ENCODE data around the gene CNTNAP4. TPM values are rescaled to one million over a fixed set of nuclear protein-coding genes. Genes with fewer than 3 reads are reported as not detected.

CNTNAP4 gene
- total and polyA plus RNA-seq, 10 of the 15 experiments (the other 5 are each of a cell fraction or from before 2014, with no cell fraction given), result 0.45 to 1.9 (median 0.90) TPM

DNA sequence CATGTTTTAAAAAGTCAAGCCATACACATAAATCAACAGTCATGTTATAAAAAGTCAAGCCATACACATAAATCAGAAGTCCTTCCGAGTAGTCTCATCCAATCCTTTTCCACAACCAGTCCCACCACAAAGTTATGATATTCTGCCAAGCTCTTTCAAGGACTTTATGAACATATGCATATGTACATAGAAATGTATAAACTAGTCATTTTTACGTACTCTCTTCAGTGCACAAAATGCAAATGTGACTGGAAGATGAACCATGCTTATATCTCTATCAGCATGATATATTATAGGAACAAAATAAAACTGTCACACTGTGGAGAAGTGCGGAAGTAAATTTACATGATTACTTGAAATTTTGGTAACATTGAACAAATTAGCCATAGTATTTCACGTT lies 200.9 kb downstream of the CNTNAP4 start:
- H4K20me1 ChIP-seq (ENCODE audit: control insufficient read depth, insufficient read depth), result no peaks in the 10 kb centered on the region
- no peaks in the 10 kb centered on the region for H3K79me2 ChIP-seq (ENCODE audit: control insufficient read depth, insufficient read depth, low read length)
- SMC1A ChIA-PET (ENCODE audit: uncharacterized antibody, unreplicated experiment), result no interaction called here
- CTCF ChIA-PET, result no interaction called here
- H3K4me1 ChIP-seq (ENCODE audit: control insufficient read depth, insufficient read depth, low read length), result no peaks in the 10 kb centered on the region
- H2AFZ ChIP-seq (ENCODE audit: control insufficient read depth, low read depth, low read length), result no peak overlapping the region
- H3K4me2 ChIP-seq (ENCODE audit: control insufficient read depth, insufficient read depth), result no peak overlapping the region
- H3K9me3 ChIP-seq (replicated peaks; ENCODE audit: control insufficient read depth, insufficient read depth, low read length), result no peaks in the 10 kb centered on the region
- H3K36me3 ChIP-seq (ENCODE audit: control insufficient read depth in 2 of 2, insufficient read depth in 2 of 2, low read length in 1 of 2), result no peaks in the 10 kb centered on the region
- no peak for DNase-seq (ENCODE audit: low read depth, low spot score)
- RAD21 ChIA-PET (ENCODE audit: unreplicated experiment), result no interaction called here
- H3K9ac ChIP-seq (ENCODE audit: control insufficient read depth, insufficient read depth, low read length), result no peak overlapping the region
- no peak for ATAC-seq
- H3K27ac ChIP-seq (ENCODE audit: control insufficient read depth, insufficient read depth), result no peak overlapping the region
- H3K27me3 ChIP-seq (replicated peaks in 1 of 2; ENCODE audit: control insufficient read depth in 2 of 2, insufficient read depth in 2 of 2, low read length in 1 of 2), result no peaks in the 10 kb centered on the region
- BruUV-seq (replicated peaks), result no TSS peak
- POLR2A ChIA-PET, result no interaction called here
- no peak overlapping the region for H3K4me3 ChIP-seq
- WGBS (ENCODE audit: insufficient coverage, insufficient replicate concordance, low lambda C conversion rate, missing lambda C conversion rate), result 25% methylated on average over 4 of the region's 4 CpGs
- TF ChIP-seq FOS (IDR thresholded peaks at IDR 0.05; ENCODE audit: borderline replicate concordance, extremely low read depth, insufficient read length), result no peak
- TF ChIP-seq ATF7 (IDR thresholded peaks at IDR 0.05; ENCODE audit: low read depth), result no peak
- no peak for TF ChIP-seq POLR2AphosphoS2 (IDR thresholded peaks at IDR 0.05; ENCODE audit: low read depth, low read length)
- TF ChIP-seq SRF (IDR thresholded peaks at IDR 0.05; ENCODE audit: low read depth in 2 of 2, low read length in 2 of 2), result no peak
- no peak for TF ChIP-seq SUPT20H (IDR thresholded peaks at IDR 0.05; ENCODE audit: borderline replicate concordance, control insufficient read depth, low read depth, low read length)
- no peak for TF ChIP-seq BMI1 (IDR thresholded peaks at IDR 0.05; ENCODE audit: borderline replicate concordance)
- no peak for TF ChIP-seq CBX3 (IDR thresholded peaks at IDR 0.05; ENCODE audit: borderline replicate concordance, low read depth)
- TF ChIP-seq IRF4 (IDR thresholded peaks at IDR 0.05; ENCODE audit: low read depth, low read length), result no peak
- TF ChIP-seq ZNF622 (IDR thresholded peaks at IDR 0.05), result no peak
- TF ChIP-seq PML (IDR thresholded peaks at IDR 0.05; ENCODE audit: low read length), result no peak
- no peak for TF ChIP-seq RELA (IDR thresholded peaks at IDR 0.05; ENCODE audit: borderline replicate concordance, partially characterized antibody)
- TF ChIP-seq SUZ12 (IDR thresholded peaks at IDR 0.05; ENCODE audit: unreplicated experiment), result no peak
- TF ChIP-seq, protein P1, sequence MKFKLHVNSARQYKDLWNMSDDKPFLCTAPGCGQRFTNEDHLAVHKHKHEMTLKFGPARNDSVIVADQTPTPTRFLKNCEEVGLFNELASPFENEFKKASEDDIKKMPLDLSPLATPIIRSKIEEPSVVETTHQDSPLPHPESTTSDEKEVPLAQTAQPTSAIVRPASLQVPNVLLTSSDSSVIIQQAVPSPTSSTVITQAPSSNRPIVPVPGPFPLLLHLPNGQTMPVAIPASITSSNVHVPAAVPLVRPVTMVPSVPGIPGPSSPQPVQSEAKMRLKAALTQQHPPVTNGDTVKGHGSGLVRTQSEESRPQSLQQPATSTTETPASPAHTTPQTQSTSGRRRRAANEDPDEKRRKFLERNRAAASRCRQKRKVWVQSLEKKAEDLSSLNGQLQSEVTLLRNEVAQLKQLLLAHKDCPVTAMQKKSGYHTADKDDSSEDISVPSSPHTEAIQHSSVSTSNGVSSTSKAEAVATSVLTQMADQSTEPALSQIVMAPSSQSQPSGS (IDR thresholded peaks at IDR 0.05; ENCODE audit: low read length), result no peak
- TF ChIP-seq SMAD1 (IDR thresholded peaks at IDR 0.05; ENCODE audit: low read depth, partially characterized antibody), result no peak
- no peak for FAIRE-seq
- intact Hi-C loops (cut with micrococcal nuclease; ENCODE audit: unreplicated experiment) (no loop called here), in situ Hi-C loops (cut with MboI) (no loop called here)

All from GM12878 (cell line).